Measurements from ENCODE around the gene LETM1.

The LETM1 gene

DNA sequence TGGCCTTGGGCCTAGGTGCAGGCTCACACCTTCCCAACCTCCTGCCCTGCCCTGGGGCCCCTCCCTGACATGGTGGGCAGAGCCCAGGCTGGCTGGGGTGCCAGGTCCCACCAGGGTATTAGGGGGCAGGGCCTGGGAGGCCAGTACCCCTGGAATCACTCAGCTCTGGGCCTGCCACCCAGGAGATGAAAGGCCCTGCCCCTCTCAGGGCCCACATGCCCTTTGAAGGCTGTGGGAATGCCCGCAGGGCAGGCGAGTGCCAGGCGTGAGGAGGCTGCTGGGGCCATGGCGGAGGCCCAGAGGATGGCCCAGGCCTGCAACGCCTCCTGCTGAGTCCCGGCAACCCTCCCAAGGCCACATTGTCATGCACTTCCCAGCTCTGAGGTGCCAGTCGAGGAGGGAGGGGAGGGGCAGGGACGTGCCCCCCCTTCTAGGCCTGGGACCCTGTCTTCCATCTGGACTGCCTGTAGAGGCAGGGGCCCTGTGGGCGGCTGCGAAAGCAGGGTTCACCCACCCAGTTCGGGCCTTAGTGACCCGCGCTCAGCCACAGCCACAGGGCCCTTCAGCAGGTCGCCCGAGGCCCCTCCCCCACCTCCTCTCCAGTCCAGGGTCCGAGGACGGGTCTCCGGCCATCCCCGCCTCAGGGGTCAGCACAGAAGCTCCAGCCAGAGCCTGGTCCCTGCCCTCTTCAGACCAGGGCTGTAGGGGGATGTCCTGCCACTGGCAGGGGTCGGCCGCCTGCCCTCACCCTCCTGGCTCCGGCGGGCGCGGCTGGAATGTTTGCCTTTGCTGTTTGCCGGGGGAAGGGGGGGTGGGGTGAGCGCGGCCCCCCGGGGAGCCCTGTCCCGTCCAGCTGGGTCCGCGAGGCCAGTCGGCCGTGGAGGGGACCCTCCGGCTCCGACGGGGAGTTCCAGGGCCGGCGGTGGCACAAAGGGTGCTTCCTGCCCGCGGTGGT lies 89.6 kb downstream of the LETM1 start:
- DNase-seq, result peak in 4 of 56 donors; percentile 6 to 36 (median 16)

DNA sequence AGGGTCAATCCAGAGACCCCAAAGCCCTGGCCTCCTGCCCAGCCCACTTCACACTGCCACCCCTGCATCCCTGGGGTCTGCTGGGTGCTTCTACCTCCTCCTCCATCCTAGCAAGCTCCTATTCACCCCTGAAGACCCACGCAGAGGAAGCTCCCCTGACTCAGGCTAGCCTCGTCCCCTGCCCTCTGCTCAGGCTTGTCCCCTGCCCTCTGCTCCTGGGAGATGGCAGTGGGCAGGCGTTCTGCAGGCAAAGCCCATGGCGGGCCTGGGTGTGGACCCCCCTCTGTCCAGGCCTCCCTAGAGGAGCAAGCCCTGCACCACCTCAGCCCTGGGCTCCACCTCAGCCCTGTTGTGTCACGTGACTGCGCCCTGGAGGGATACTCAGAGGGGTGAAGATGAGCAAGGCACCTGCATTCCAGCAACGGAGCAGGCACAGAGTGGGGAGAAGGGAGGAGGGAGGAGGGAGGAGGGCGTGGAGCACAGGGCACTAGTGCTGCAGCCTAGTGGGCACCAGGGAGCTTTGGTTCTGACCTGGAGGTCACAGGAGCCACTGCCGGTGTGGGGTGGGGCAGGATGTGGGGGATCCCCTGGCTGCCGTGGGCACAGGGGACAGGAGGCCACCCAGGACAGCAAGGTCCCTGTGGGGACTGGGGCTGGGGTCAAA lies 90.4 kb downstream of the LETM1 start:
- no peak for DNase-seq

DNA sequence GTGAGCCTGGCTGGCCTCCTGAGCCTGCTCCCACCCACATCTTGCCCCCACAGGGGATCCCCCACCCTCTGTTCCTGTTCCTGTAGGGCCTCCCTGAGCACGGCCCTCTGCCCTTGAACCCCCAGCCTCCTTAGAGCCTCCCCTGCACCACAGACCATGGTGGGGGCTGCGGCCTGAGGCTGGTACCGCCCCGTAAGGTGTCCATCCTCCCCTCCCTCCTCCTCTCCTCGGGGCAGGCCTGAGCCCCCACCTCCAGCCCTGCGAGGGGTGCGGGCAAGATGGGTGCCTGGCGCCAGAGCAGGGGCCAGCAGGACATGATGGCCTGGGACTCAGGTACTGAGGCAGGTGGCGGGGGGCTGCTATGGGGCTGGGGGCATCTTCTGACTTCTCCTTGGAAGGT lies 91.3 kb downstream of the LETM1 start:
- no peak for DNase-seq

DNA sequence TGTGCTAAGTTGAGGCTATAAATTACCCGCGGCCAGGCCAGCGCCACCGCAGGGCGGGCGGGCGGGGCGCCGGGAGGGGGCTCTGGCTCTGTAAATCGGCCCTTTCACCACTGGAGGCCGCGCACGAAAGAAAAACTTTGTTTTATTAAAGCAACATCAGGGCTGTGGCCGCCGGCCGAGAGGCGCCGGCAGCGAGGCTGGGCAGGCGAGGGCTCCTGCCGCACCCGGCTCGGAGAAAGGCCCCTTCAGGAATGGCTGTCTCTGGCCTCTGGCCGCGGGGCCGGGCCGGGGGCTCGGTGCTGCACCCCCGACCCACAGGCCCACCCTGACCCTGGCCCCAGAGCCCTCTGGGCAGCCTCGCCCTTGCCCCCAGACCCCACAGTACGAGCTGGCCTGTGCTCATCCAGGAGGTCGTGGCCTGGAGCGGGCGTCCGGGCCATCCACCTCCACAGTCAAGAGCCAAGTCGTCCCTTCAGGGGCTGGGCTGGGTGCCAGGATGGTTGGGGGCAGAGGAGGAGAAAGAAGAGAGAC lies 92.3 kb downstream of the LETM1 start:
- peak in 30 of 56 donors; percentile 13 to 69 (median 40) for DNase-seq

DNA sequence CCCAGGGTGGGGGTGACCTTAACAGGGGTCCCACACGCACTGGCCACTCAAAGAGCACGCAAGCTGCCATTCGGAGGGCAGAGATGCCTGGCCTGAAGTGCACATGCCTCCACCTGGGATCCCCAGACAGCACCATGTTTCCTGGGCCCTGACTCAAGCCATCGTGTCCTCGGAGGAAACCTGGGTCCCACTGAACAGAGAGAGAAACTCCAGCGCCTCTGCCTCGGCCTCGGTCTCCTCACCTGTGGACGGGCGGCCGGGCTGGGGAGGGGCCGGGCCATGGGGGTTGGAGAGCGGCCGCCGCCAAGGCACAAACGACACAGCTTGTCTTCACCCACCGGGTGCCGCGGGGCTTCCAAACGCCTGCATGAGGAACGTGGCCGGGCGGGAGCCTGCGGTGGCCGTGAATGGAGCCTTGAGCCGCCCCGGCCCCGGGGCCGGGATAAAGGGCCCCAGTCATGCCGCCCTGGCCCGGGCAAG lies 92.8 kb downstream of the LETM1 start:
- DNase-seq, result peak in 1 of 56 donors; percentile 23

DNA sequence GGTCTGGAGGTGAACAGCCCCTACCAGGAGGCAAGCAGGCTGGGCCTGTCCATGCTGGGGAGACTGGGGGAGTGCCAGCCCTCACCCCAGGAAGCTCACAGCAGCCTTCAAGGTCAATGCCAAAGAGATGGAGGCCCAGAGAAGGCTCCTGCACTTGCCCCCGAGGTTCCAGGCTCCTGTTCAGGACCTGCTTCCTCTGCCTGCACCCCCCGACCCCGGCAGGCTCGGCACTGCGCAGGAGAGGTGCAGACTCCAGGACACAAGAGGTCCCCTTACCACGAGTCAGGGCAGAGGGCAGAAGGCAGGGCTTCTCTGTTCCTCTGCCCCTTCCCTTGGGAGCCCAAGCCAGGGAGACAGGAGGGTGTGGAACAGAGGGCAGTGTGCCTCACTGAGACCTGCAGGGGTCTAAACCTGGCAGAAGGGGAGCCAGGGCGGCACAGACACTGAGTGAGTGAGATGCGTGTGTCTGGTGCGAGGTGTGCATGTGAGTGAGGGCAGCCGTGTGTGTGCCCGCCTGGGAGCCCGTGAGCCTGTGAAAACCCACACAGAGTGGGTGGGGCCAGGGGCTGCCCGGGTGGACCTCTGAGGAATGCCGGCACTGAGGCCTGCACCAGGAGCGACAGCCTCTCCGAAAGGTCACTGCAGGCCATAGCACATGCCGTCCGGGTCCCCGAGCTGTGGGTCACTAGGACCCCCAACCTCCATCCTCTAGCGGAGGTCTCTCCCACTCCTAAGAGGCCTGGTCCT lies 93.5 kb downstream of the LETM1 start:
- DNase-seq, result no peak

Measured in nucleus accumbens (tissue), 56 donors.